Breast epithelium (tissue), 4 donors: ENCODE measurements around the gene ZNF236. TPM values are rescaled to one million over a fixed set of nuclear protein-coding genes. Genes with fewer than 3 reads are reported as not detected.

Experiments
- DNase-seq, 2 donors: peaks; one replicate each; pipeline ENCODE4 v3.0.0-alpha.2; 2019; ENCODE audit warnings: low spot score in 2 of 2
- H3K27ac ChIP-seq, 2 donors: fragments of 200-600 bp; sonication (generic) in 1 of 2; one replicate each; pipeline ENCODE4 v1.5.1; 2016 to 2019; ENCODE audit warnings: mild to moderate bottlenecking in 1 of 2
- H3K27me3 ChIP-seq, 2 donors: fragments of 200-600 bp; sonication (generic) in 1 of 2; one replicate each; pipeline versions ENCODE4 v1.5.1 to v1.6.0; 2017 to 2019; ENCODE audit warnings: control low read depth in 1 of 2, mild to moderate bottlenecking in 1 of 2
- H3K36me3 ChIP-seq: fragments of 200-600 bp; one replicate; pipeline ENCODE4 v1.5.1; 2019
- H3K4me1 ChIP-seq, 2 donors: fragments of 200-600 bp; sonication (generic); one replicate each; pipeline ENCODE4 v1.5.1; 2016 to 2019; ENCODE audit warnings: control low read depth in 1 of 2
- H3K4me3 ChIP-seq, 3 donors: fragments of 200-600 bp; sonication (generic); 1 replicate in 2 of 3; 2 replicates in 1 of 3; pipeline ENCODE4 v1.5.1; 2016 to 2019; ENCODE audit warnings: mild to moderate bottlenecking in 3 of 3, moderate library complexity in 2 of 3
- H3K9me3 ChIP-seq, 2 donors: fragments of 200-600 bp; sonication (generic) in 1 of 2; one replicate each; pipeline ENCODE4 v1.5.1; 2016 to 2019; ENCODE audit warnings: control low read depth in 1 of 2
- CTCF ChIP-seq, 3 donors: fragments of 450-650 bp; IDR thresholded peaks; one replicate each; pipeline ENCODE4 v1.5.1; 2016 to 2017; ENCODE audit warnings: antibody characterized with exemption in 3 of 3, mild to moderate bottlenecking in 3 of 3, moderate library complexity in 3 of 3
- POLR2A ChIP-seq: fragments of 450-650 bp; IDR thresholded peaks from one replicate; pipeline ENCODE4 v1.6.1; 2016; ENCODE audit warnings: antibody characterized with exemption, mild to moderate bottlenecking, moderate library complexity
- POLR2AphosphoS5 ChIP-seq, 3 donors: sonication (generic); formaldehyde crosslinking; IDR thresholded peaks; one replicate each; pipeline ENCODE4 v1.6.1; 2017; ENCODE audit warnings: antibody characterized with exemption in 3 of 3
- intact Hi-C: fragments of 100-400 bp; cut with DNase I; formaldehyde crosslinking; loops from one replicate; pipeline ENCODE4 v1.15.1; 2023; ENCODE audit warnings: low total_unique reads
- total RNA-seq, 3 donors: library from RNA; depleted of rRNA; stranded (reverse); fragments of >200 nt; gene quantifications; one replicate each; pipeline ENCODE4 v1.1.0, GENCODE V29; 2016

The ZNF236 gene
- total RNA-seq, 3 donors from 2014 or later = 12.3 to 28.2 (median 27.1) TPM

GRCh38 chr18:76788571-76789317, 33.6 kb upstream of the ZNF236 start:
- peaks cover 12 to 14% of the 10 kb centered on the region in 2 donors for H3K9me3 ChIP-seq
- no peak for DNase-seq
- no peaks in the 10 kb centered on the region for H3K36me3 ChIP-seq
- intact Hi-C loops = no loop called here
- no peak overlapping the region for H3K27ac ChIP-seq
- H3K27me3 ChIP-seq = no peaks in the 10 kb centered on the region
- H3K4me3 ChIP-seq = no peak overlapping the region
- no peaks in the 10 kb centered on the region for H3K4me1 ChIP-seq
- no peak for TF ChIP-seq POLR2AphosphoS5 (IDR thresholded peaks at IDR 0.05)
- TF ChIP-seq CTCF (IDR thresholded peaks at IDR 0.05) = no peak
- TF ChIP-seq POLR2A = no peak

GRCh38 chr18:76791106-76791505, 31.3 kb upstream of the ZNF236 start:
- no peaks in the 10 kb centered on the region for H3K27me3 ChIP-seq
- TF ChIP-seq CTCF (IDR thresholded peaks at IDR 0.05) (no peak), POLR2AphosphoS5 (IDR thresholded peaks at IDR 0.05) (no peak), POLR2A (no peak)
- no peaks in the 10 kb centered on the region for H3K4me1 ChIP-seq
- no peak overlapping the region for H3K27ac ChIP-seq
- intact Hi-C loops = no loop called here
- H3K36me3 ChIP-seq = no peaks in the 10 kb centered on the region
- peaks cover 12 to 14% of the 10 kb centered on the region in 2 donors for H3K9me3 ChIP-seq
- no peak for DNase-seq
- no peak overlapping the region for H3K4me3 ChIP-seq

- Histone ChIP-seq H3K4me3 (no peak overlapping the region), H3K36me3 (no peaks in the 10 kb centered on the region), H3K27me3 (no peaks in the 10 kb centered on the region), H3K9me3 (peaks cover 15 to 16% of the 10 kb centered on the region in 2 donors), H3K4me1 (no peaks in the 10 kb centered on the region), H3K27ac (no peak overlapping the region)
- intact Hi-C loops = no loop called here
- no peak for TF ChIP-seq POLR2A
- TF ChIP-seq CTCF (IDR thresholded peaks at IDR 0.05) = no peak
- no peak for TF ChIP-seq POLR2AphosphoS5 (IDR thresholded peaks at IDR 0.05)
- DNase-seq = no peak
Measured at GRCh38 chr18:76791642-76792041, 30.7 kb upstream of the ZNF236 start.

GRCh38 chr18:76794326-76794725, 28.0 kb upstream of the ZNF236 start:
- Histone ChIP-seq H3K36me3 (no peaks in the 10 kb centered on the region), H3K4me3 (no peak overlapping the region), H3K27ac (no peak overlapping the region), H3K9me3 (peaks cover 16 to 18% of the 10 kb centered on the region in 2 donors), H3K4me1 (no peaks in the 10 kb centered on the region), H3K27me3 (no peaks in the 10 kb centered on the region)
- DNase-seq = no peak
- intact Hi-C loops = no loop called here
- no peak for TF ChIP-seq POLR2AphosphoS5 (IDR thresholded peaks at IDR 0.05)
- TF ChIP-seq CTCF (IDR thresholded peaks at IDR 0.05) = no peak
- no peak for TF ChIP-seq POLR2A
